Hepatocyte (in vitro differentiated cells): Measurements from ENCODE around the gene MARCHF2.

Source experiments
- EZH2 ChIP-seq: fragments of 200-600 bp; sonication (generic); IDR thresholded peaks from 2 replicates; pipeline ENCODE4 v1.6.1; 2016; ENCODE audit warnings: antibody characterized with exemption, mild to moderate bottlenecking, borderline replicate concordance
- EZH2phosphoT487 ChIP-seq: fragments of 200-600 bp; sonication (generic); IDR thresholded peaks from one replicate; pipeline ENCODE4 v1.6.1; 2018; ENCODE audit warnings: antibody characterized with exemption, mild to moderate bottlenecking, low read depth, moderate library complexity; ENCODE audit not compliant: unreplicated experiment, severe bottlenecking
- TF ChIP-seq, protein P1 (sequence below): fragments of 200-600 bp; sonication (generic); IDR thresholded peaks from 2 replicates; pipeline ENCODE4 v1.5.1; 2016; ENCODE audit warnings: antibody characterized with exemption, mild to moderate bottlenecking; ENCODE audit not compliant: poor library complexity

- TF ChIP-seq, protein P1, sequence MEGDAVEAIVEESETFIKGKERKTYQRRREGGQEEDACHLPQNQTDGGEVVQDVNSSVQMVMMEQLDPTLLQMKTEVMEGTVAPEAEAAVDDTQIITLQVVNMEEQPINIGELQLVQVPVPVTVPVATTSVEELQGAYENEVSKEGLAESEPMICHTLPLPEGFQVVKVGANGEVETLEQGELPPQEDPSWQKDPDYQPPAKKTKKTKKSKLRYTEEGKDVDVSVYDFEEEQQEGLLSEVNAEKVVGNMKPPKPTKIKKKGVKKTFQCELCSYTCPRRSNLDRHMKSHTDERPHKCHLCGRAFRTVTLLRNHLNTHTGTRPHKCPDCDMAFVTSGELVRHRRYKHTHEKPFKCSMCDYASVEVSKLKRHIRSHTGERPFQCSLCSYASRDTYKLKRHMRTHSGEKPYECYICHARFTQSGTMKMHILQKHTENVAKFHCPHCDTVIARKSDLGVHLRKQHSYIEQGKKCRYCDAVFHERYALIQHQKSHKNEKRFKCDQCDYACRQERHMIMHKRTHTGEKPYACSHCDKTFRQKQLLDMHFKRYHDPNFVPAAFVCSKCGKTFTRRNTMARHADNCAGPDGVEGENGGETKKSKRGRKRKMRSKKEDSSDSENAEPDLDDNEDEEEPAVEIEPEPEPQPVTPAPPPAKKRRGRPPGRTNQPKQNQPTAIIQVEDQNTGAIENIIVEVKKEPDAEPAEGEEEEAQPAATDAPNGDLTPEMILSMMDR = no peak
- TF ChIP-seq EZH2phosphoT487 = no peak
- TF ChIP-seq EZH2 = no peak
Observed at GRCh38 chr19:8421484-8422461, 8.7 kb downstream of the MARCHF2 start.
